NB4 (cell line): Measurements from ENCODE around the gene PEX11A.

Experiments used
- DNase-seq: peaks from one replicate; pipeline ENCODE4 v3.0.0; 2010; ENCODE audit warnings: low read depth
- H3K4me3 ChIP-seq: one replicate; pipeline ENCODE4 v1.5.1; 2011; ENCODE audit warnings: mild to moderate bottlenecking, low read depth, low read length, moderate library complexity
- MYC ChIP-seq: IDR thresholded peaks from 2 replicates; pipeline ENCODE4 v1.6.1; 2011; ENCODE audit warnings: low read depth, low read length
- POLR2A ChIP-seq: IDR thresholded peaks from 2 replicates; pipeline ENCODE4 v1.6.1; 2011; ENCODE audit warnings: mild to moderate bottlenecking; ENCODE audit not compliant: insufficient read length; ENCODE audit errors: extremely low read depth
- TF ChIP-seq, protein P1 (sequence below): IDR thresholded peaks from one replicate; pipeline ENCODE4 v1.5.1; 2012; ENCODE audit warnings: low read depth, low read length
- TF ChIP-seq, protein P2 (sequence below): IDR thresholded peaks from 2 replicates; pipeline ENCODE4 v1.6.1; 2011; ENCODE audit warnings: low read depth, low read length

The PEX11A gene

GRCh38 chr15:89633585-89633984, 57.0 kb downstream of the PEX11A start:
- TF ChIP-seq MYC (no peak), POLR2A (no peak)
- TF ChIP-seq, protein P1, sequence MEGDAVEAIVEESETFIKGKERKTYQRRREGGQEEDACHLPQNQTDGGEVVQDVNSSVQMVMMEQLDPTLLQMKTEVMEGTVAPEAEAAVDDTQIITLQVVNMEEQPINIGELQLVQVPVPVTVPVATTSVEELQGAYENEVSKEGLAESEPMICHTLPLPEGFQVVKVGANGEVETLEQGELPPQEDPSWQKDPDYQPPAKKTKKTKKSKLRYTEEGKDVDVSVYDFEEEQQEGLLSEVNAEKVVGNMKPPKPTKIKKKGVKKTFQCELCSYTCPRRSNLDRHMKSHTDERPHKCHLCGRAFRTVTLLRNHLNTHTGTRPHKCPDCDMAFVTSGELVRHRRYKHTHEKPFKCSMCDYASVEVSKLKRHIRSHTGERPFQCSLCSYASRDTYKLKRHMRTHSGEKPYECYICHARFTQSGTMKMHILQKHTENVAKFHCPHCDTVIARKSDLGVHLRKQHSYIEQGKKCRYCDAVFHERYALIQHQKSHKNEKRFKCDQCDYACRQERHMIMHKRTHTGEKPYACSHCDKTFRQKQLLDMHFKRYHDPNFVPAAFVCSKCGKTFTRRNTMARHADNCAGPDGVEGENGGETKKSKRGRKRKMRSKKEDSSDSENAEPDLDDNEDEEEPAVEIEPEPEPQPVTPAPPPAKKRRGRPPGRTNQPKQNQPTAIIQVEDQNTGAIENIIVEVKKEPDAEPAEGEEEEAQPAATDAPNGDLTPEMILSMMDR = no peak
- TF ChIP-seq, protein P2, sequence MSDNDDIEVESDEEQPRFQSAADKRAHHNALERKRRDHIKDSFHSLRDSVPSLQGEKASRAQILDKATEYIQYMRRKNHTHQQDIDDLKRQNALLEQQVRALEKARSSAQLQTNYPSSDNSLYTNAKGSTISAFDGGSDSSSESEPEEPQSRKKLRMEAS = no peak
- no peak for DNase-seq
- H3K4me3 ChIP-seq = no peak overlapping the region

GRCh38 chr15:89632563-89633430, 57.8 kb downstream of the PEX11A start:
- TF ChIP-seq MYC (no peak), POLR2A (no peak)
- TF ChIP-seq, protein P1 = no peak
- TF ChIP-seq, protein P2 = no peak
- no peak overlapping the region for H3K4me3 ChIP-seq
- no peak for DNase-seq

GRCh38 chr15:89631902-89632264, 58.7 kb downstream of the PEX11A start:
- TF ChIP-seq POLR2A = no peak
- TF ChIP-seq, protein P2 = no peak
- no peak for TF ChIP-seq MYC
- TF ChIP-seq, protein P1 = no peak
- no peak for DNase-seq
- no peak overlapping the region for H3K4me3 ChIP-seq
